H1 (cell line): Measurements from ENCODE around the gene PAN2. TPM values are rescaled to one million over a fixed set of nuclear protein-coding genes. Genes with fewer than 3 reads are reported as not detected.

Source experiments
- POLR2A ChIP-seq, 2 experiments: IDR thresholded peaks; 1 replicate in 1 of 2; 2 replicates in 1 of 2; pipeline ENCODE4 v1.6.1; 2011; ENCODE audit warnings: low read depth in 2 of 2, low read length in 2 of 2, mild to moderate bottlenecking in 2 of 2; ENCODE audit errors: control extremely low read depth in 1 of 2
- SIN3A ChIP-seq, 2 experiments: IDR thresholded peaks in 1 of 2; conservative IDR thresholded peaks in 1 of 2; 2 replicates each; pipeline ENCODE4 v1.6.1; 2011 to 2012; ENCODE audit warnings: low read length in 2 of 2, improper control_type of control experiment in 1 of 2, low read depth in 1 of 2, mild to moderate bottlenecking in 1 of 2
- TCF12 ChIP-seq: IDR thresholded peaks from 2 replicates; pipeline ENCODE4 v1.6.1; 2011; ENCODE audit warnings: low read depth, mild to moderate bottlenecking, low read length
- YY1 ChIP-seq: IDR thresholded peaks from 2 replicates; pipeline ENCODE4 v1.6.1; 2011; ENCODE audit warnings: low read depth, mild to moderate bottlenecking, low read length
- polyA plus RNA-seq, 7 experiments: library from polyadenylated mRNA; depleted of rRNA in 3 of 7; stranded (reverse) in 5 of 7; unstranded in 2 of 7; fragments of >200 nt in 5 of 7; fragments of 200-250 nt in 2 of 7; gene quantifications; 1 replicate in 5 of 7; 2 replicates in 1 of 7; 4 replicates in 1 of 7; pipeline versions ENCODE4 v1.2.1 to v1.2.3, GENCODE V29; 2011 to 2013; ENCODE audit warnings: missing spikeins in 2 of 7, mixed read lengths in 2 of 7
- total RNA-seq: library from RNA; stranded (reverse); fragmentation: NEBNext Ultra II Directional; extraction: Animal tissue kit (Norgen Biotek cat#: 25700); gene quantifications from 2 replicates; pipeline ENCODE4 v1.2.1, GENCODE V29; 2021
- TF ChIP-seq, protein P1 (sequence below): fragments of 300-600 bp; sonication (generic); IDR thresholded peaks from 2 replicates; pipeline ENCODE4 v1.7.1; 2012; ENCODE audit warnings: low read length, moderate library complexity, mild to moderate bottlenecking, inconsistent platforms; ENCODE audit not compliant: insufficient replicate concordance

PAN2 gene
- total and polyA plus RNA-seq, 2 of the 8 experiments (the other 6 are each of a cell fraction or from before 2014, with no cell fraction given): 29.6 to 36.7 TPM

DNA sequence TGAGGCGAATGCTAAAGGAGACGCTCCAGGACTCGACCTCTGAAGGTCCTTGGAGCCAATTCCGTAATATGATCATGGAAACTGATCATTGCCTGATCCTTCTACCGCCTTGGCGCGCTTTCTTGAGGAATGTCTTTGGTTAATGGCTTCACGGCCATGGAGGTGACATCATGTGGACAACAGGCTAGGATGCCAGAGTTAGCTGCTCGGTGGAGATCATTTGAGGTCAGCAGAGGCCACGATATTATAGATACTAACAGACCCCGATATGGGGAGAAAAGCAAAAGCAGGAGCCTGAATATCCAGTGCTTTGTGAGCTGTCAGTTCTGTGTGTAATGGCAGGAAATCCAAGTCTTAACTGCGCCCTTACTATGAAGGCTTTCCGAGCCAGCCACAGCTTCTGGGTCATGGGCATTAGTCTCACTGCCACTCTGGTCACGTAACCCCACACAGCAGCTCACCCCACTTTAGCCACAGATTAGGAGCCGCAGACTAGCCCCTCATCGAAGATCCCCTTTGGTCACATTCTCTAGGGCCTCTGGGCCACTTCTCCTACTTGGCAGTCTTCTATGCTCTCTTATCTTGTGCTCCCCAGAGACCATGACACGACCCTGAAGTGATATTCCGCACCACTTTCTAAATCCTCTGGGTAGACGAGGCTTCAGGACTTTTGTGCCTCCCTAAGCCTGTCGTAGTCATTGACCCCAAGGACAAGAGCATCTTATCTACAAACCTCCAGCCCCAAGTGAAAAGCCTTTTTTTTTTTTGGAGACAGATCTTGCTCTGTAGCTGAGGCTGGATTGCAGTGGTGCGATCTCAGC lies 32.9 kb downstream of the PAN2 start (continued):
- TF ChIP-seq SIN3A (conservative IDR thresholded peaks at IDR 0.05 in 1 of 2, IDR thresholded peaks at IDR 0.05 in 1 of 2; ENCODE audit: low read depth in 1 of 2, low read length in 2 of 2) (no peak; a peak in 1 of 4 replicates), YY1 (peak; percentile 17; the same call in 1 of the 2 replicates), TCF12 (no peak), POLR2A (IDR thresholded peaks at IDR 0.05; ENCODE audit: control extremely low read depth in 1 of 2, low read depth in 2 of 2, low read length in 2 of 2) (peak; percentile 23 to 67; a peak in 2 of 3 replicates)
- TF ChIP-seq, protein P1, sequence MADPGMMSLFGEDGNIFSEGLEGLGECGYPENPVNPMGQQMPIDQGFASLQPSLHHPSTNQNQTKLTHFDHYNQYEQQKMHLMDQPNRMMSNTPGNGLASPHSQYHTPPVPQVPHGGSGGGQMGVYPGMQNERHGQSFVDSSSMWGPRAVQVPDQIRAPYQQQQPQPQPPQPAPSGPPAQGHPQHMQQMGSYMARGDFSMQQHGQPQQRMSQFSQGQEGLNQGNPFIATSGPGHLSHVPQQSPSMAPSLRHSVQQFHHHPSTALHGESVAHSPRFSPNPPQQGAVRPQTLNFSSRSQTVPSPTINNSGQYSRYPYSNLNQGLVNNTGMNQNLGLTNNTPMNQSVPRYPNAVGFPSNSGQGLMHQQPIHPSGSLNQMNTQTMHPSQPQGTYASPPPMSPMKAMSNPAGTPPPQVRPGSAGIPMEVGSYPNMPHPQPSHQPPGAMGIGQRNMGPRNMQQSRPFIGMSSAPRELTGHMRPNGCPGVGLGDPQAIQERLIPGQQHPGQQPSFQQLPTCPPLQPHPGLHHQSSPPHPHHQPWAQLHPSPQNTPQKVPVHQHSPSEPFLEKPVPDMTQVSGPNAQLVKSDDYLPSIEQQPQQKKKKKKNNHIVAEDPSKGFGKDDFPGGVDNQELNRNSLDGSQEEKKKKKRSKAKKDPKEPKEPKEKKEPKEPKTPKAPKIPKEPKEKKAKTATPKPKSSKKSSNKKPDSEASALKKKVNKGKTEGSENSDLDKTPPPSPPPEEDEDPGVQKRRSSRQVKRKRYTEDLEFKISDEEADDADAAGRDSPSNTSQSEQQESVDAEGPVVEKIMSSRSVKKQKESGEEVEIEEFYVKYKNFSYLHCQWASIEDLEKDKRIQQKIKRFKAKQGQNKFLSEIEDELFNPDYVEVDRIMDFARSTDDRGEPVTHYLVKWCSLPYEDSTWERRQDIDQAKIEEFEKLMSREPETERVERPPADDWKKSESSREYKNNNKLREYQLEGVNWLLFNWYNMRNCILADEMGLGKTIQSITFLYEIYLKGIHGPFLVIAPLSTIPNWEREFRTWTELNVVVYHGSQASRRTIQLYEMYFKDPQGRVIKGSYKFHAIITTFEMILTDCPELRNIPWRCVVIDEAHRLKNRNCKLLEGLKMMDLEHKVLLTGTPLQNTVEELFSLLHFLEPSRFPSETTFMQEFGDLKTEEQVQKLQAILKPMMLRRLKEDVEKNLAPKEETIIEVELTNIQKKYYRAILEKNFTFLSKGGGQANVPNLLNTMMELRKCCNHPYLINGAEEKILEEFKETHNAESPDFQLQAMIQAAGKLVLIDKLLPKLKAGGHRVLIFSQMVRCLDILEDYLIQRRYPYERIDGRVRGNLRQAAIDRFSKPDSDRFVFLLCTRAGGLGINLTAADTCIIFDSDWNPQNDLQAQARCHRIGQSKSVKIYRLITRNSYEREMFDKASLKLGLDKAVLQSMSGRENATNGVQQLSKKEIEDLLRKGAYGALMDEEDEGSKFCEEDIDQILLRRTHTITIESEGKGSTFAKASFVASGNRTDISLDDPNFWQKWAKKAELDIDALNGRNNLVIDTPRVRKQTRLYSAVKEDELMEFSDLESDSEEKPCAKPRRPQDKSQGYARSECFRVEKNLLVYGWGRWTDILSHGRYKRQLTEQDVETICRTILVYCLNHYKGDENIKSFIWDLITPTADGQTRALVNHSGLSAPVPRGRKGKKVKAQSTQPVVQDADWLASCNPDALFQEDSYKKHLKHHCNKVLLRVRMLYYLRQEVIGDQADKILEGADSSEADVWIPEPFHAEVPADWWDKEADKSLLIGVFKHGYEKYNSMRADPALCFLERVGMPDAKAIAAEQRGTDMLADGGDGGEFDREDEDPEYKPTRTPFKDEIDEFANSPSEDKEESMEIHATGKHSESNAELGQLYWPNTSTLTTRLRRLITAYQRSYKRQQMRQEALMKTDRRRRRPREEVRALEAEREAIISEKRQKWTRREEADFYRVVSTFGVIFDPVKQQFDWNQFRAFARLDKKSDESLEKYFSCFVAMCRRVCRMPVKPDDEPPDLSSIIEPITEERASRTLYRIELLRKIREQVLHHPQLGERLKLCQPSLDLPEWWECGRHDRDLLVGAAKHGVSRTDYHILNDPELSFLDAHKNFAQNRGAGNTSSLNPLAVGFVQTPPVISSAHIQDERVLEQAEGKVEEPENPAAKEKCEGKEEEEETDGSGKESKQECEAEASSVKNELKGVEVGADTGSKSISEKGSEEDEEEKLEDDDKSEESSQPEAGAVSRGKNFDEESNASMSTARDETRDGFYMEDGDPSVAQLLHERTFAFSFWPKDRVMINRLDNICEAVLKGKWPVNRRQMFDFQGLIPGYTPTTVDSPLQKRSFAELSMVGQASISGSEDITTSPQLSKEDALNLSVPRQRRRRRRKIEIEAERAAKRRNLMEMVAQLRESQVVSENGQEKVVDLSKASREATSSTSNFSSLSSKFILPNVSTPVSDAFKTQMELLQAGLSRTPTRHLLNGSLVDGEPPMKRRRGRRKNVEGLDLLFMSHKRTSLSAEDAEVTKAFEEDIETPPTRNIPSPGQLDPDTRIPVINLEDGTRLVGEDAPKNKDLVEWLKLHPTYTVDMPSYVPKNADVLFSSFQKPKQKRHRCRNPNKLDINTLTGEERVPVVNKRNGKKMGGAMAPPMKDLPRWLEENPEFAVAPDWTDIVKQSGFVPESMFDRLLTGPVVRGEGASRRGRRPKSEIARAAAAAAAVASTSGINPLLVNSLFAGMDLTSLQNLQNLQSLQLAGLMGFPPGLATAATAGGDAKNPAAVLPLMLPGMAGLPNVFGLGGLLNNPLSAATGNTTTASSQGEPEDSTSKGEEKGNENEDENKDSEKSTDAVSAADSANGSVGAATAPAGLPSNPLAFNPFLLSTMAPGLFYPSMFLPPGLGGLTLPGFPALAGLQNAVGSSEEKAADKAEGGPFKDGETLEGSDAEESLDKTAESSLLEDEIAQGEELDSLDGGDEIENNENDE: no peak
